SHP77 treated with DMSO at 0.1 percent for 48 hours (cell line): Measurements from ENCODE around the gene PLXND1.

Experiments used
- DNase-seq: peaks from one replicate; lab custom pipeline; 2025; lab: John Stamatoyannopoulos, UW

The PLXND1 gene

GRCh38 chr3:129561619-129562248 is 44.7 kb downstream of the PLXND1 start:
- no peak for DNase-seq

- no peak for DNase-seq
These were observed 45.4 kb downstream of the PLXND1 start for GRCh38 chr3:129560911-129561594.

- no peak for DNase-seq
These were observed 46.1 kb downstream of the PLXND1 start for GRCh38 chr3:129560269-129560787.

- no peak for DNase-seq
These were observed 46.9 kb downstream of the PLXND1 start for GRCh38 chr3:129559565-129560079.

- no peak for DNase-seq
These were observed 47.5 kb downstream of the PLXND1 start for GRCh38 chr3:129558772-129559564.

- DNase-seq: no peak
These were observed 48.2 kb downstream of the PLXND1 start for GRCh38 chr3:129558081-129558771.

GRCh38 chr3:129557548-129557894 is 49.0 kb downstream of the PLXND1 start:
- DNase-seq: no peak

GRCh38 chr3:129556890-129557547 is 49.5 kb downstream of the PLXND1 start:
- DNase-seq: no peak

- no peak for DNase-seq
These were observed 50.1 kb downstream of the PLXND1 start for GRCh38 chr3:129556358-129556695.

GRCh38 chr3:129555616-129556357 is 50.7 kb downstream of the PLXND1 start:
- no peak for DNase-seq

GRCh38 chr3:129555153-129555550 is 51.3 kb downstream of the PLXND1 start:
- DNase-seq: no peak

GRCh38 chr3:129554356-129555152 is 51.9 kb downstream of the PLXND1 start:
- DNase-seq: no peak

GRCh38 chr3:129553719-129554118 is 52.8 kb downstream of the PLXND1 start:
- DNase-seq: no peak

- DNase-seq: no peak
These were observed 53.3 kb downstream of the PLXND1 start for GRCh38 chr3:129553171-129553570.

GRCh38 chr3:129552287-129553050 is 54.0 kb downstream of the PLXND1 start:
- no peak for DNase-seq

- DNase-seq: no peak
These were observed 56.7 kb downstream of the PLXND1 start for GRCh38 chr3:129549805-129550204.

GRCh38 chr3:129549006-129549800 is 57.3 kb downstream of the PLXND1 start:
- no peak for DNase-seq
